Vagina (tissue), 2 donors: ENCODE results near the gene TFDP2. TPM values are rescaled to one million over a fixed set of nuclear protein-coding genes. Genes with fewer than 3 reads are reported as not detected.

Source experiments
- DNase-seq, 2 donors: peaks; one replicate each; pipeline ENCODE4 v3.0.0-alpha.2; 2017; ENCODE audit errors: extremely low spot score in 2 of 2
- H3K27ac ChIP-seq: fragments of 200-600 bp; sonication (generic); one replicate; pipeline ENCODE4 v1.5.1; 2019
- H3K27me3 ChIP-seq: fragments of 200-600 bp; sonication (generic); one replicate; pipeline ENCODE4 v1.5.1; 2019
- H3K36me3 ChIP-seq, 2 donors: fragments of 200-600 bp; sonication (generic); one replicate each; pipeline ENCODE4 v1.5.1; 2017 to 2019
- H3K4me1 ChIP-seq: fragments of 200-600 bp; sonication (generic); one replicate; pipeline ENCODE4 v1.5.1; 2019
- H3K4me3 ChIP-seq, 2 donors: fragments of 200-600 bp; sonication (generic); 1 replicate in 1 of 2; 2 replicates in 1 of 2; pipeline ENCODE4 v1.5.1; 2016 to 2019
- H3K9me3 ChIP-seq: fragments of 200-600 bp; sonication (generic); one replicate; pipeline ENCODE4 v1.5.1; 2019
- POLR2A ChIP-seq, 2 donors: fragments of 450-650 bp; IDR thresholded peaks; one replicate each; pipeline ENCODE4 v1.6.1; 2017; ENCODE audit warnings: antibody characterized with exemption in 2 of 2, mild to moderate bottlenecking in 2 of 2, moderate library complexity in 2 of 2
- POLR2AphosphoS5 ChIP-seq, 2 donors: sonication (generic); formaldehyde crosslinking; IDR thresholded peaks; one replicate each; pipeline ENCODE4 v1.9.0; 2017; ENCODE audit warnings: antibody characterized with exemption in 2 of 2, mild to moderate bottlenecking in 2 of 2, low read depth in 1 of 2; ENCODE audit not compliant: insufficient read depth in 1 of 2
- intact Hi-C: fragments of 100-400 bp; cut with DNase I; formaldehyde crosslinking; loops from one replicate; pipeline ENCODE4 v1.15.1; 2023
- total RNA-seq: library from RNA; depleted of rRNA; stranded (reverse); fragments of >200 nt; gene quantifications from one replicate; pipeline ENCODE4 v1.2.3, GENCODE V29; 2016
- TF ChIP-seq, protein P1 (sequence below), 3 experiments: fragments of 450-650 bp in 2 of 3; fragments of 200-600 bp in 1 of 3; sonication (generic) in 1 of 3; IDR thresholded peaks; one replicate each; pipeline ENCODE4 v1.5.1; 2017 to 2019; ENCODE audit warnings: antibody characterized with exemption in 3 of 3, mild to moderate bottlenecking in 2 of 3, moderate library complexity in 2 of 3

Gene TFDP2
- total RNA-seq, 1 donor from 2014 or later: 24.8 TPM

DNA sequence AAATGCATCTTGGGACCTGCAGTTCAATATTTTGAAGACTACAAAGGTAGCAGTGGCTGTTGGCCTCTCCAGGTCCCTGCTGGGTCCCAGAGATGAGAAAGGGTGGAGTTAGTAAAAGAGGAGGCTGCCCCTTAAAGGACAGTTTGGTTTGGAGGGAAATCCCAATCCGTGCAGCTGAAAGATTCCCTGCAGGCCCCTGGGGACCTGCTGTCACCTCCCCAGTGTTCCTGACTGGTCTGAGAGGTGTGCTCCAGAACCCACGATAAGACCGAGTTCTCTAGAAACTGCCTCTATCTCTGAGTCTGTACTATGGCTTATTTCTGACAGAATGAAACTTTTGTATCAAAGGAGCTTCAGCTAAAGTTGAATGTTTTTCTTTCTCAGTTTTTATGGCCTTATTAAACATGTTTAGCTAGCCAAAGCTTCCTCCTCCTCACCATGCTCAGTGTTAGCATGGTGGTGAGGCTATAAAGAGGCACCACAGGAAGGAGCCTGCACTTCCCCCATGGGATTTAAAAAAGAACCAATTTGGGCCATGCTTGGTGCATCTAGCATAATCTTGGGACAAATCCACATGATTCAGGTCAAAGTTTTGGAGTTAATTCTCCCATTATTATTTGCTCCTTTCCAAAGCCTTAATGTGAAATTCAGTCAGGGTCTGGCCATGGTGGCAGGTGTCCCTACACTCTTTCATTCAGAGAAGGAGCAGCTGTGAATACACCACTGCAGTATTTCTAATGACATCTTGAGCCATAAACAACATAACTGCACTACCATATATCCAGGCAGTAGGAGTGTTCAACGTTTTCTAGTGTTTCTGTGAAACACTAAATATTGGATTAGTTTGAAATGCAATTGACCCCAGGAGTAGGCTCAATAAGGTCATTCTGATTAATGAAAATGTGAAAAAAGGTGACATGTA is 198.5 kb downstream of the TFDP2 start:
- intact Hi-C loops: no loop called here
- DNase-seq: no peak
- Histone ChIP-seq H3K36me3 (no peaks in the 10 kb centered on the region), H3K27me3 (no peaks in the 10 kb centered on the region), H3K4me3 (no peak overlapping the region), H3K9me3 (no peaks in the 10 kb centered on the region), H3K4me1 (peaks cover 14% of the 10 kb centered on the region), H3K27ac (no peak overlapping the region)
- TF ChIP-seq POLR2A (IDR thresholded peaks at IDR 0.05): no peak
- no peak for TF ChIP-seq POLR2AphosphoS5 (IDR thresholded peaks at IDR 0.05; ENCODE audit: insufficient read depth in 1 of 2, low read depth in 1 of 2)
- TF ChIP-seq, protein P1, sequence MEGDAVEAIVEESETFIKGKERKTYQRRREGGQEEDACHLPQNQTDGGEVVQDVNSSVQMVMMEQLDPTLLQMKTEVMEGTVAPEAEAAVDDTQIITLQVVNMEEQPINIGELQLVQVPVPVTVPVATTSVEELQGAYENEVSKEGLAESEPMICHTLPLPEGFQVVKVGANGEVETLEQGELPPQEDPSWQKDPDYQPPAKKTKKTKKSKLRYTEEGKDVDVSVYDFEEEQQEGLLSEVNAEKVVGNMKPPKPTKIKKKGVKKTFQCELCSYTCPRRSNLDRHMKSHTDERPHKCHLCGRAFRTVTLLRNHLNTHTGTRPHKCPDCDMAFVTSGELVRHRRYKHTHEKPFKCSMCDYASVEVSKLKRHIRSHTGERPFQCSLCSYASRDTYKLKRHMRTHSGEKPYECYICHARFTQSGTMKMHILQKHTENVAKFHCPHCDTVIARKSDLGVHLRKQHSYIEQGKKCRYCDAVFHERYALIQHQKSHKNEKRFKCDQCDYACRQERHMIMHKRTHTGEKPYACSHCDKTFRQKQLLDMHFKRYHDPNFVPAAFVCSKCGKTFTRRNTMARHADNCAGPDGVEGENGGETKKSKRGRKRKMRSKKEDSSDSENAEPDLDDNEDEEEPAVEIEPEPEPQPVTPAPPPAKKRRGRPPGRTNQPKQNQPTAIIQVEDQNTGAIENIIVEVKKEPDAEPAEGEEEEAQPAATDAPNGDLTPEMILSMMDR (IDR thresholded peaks at IDR 0.05): no peak

GRCh38 chr3:141949972-141950371 is 199.4 kb downstream of the TFDP2 start:
- DNase-seq: no peak
- no peaks in the 10 kb centered on the region for H3K9me3 ChIP-seq
- intact Hi-C loops: no loop called here
- no peak overlapping the region for H3K27ac ChIP-seq
- peaks cover 6% of the 10 kb centered on the region for H3K4me1 ChIP-seq
- H3K27me3 ChIP-seq: no peaks in the 10 kb centered on the region
- TF ChIP-seq POLR2A (IDR thresholded peaks at IDR 0.05): no peak
- TF ChIP-seq, protein P1 (IDR thresholded peaks at IDR 0.05): no peak
- no peak for TF ChIP-seq POLR2AphosphoS5 (IDR thresholded peaks at IDR 0.05; ENCODE audit: insufficient read depth in 1 of 2, low read depth in 1 of 2)
- H3K36me3 ChIP-seq: no peaks in the 10 kb centered on the region
- no peak overlapping the region for H3K4me3 ChIP-seq

DNA sequence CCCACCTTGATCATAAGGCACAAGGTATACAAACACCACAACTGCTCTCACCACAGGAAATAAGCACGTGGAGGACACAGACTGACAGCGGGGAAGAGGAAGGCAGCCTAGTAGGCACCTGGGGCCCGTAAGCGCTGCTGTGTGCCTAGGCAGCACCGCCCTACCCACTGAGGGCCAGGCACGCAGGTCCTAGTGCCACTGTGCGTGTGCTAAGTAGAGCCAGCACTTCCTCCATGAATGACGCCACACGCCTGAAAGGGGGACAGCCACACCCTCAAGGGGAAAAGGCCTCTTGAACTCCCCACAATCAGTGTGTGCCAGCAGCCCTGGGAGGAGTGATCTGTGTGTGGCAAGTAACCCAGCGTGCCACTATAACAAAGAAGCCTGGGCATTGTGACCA is 199.9 kb downstream of the TFDP2 start:
- Histone ChIP-seq H3K27ac (no peak overlapping the region), H3K27me3 (no peaks in the 10 kb centered on the region), H3K4me1 (peaks cover under 1% of the 10 kb centered on the region), H3K9me3 (no peaks in the 10 kb centered on the region), H3K36me3 (no peaks in the 10 kb centered on the region), H3K4me3 (no peak overlapping the region)
- no peak for DNase-seq
- intact Hi-C loops: no loop called here
- TF ChIP-seq POLR2AphosphoS5 (IDR thresholded peaks at IDR 0.05; ENCODE audit: insufficient read depth in 1 of 2, low read depth in 1 of 2) (no peak), POLR2A (IDR thresholded peaks at IDR 0.05) (no peak)
- TF ChIP-seq, protein P1 (IDR thresholded peaks at IDR 0.05): no peak

DNA sequence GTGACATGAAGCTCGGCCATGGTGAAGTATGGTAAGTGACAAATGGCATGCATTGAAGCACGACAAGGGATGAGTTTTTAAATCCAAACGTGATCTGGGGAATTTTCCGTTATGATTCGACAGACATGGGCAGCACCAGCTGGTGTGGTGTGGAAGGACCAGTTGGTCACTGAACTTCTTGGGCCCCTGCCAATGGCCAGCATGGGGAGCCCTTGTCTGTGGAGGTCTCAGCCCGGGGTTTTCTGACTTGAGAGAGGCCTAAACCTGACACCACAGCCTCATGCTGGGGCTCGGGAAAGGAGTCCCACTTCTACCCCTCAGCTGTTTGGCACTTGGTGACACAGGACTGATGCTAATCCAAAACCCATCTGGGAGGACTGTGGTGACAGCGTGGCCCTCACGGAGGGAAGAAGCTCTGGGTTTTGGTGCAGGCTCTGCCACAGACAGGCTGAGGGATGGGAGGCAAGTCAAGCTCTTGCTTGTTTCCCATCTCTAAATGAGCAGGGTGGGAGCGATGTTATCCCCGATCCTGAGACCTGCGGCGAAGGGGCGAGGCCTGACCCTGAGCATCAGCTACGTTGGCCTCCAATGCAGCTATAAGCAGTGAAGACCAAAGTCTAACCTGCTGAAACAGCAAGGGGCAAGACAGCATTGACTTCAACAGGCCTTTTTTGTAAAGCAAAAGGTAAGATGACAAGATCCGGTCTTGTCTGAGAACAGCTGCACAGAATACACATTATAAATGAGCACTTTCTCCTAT is 203.4 kb downstream of the TFDP2 start:
- Histone ChIP-seq H3K27me3 (no peaks in the 10 kb centered on the region), H3K4me3 (no peak overlapping the region), H3K4me1 (peaks cover 3% of the 10 kb centered on the region), H3K27ac (no peak overlapping the region), H3K9me3 (no peaks in the 10 kb centered on the region), H3K36me3 (no peaks in the 10 kb centered on the region)
- DNase-seq: no peak
- intact Hi-C loops: no loop called here
- no peak for TF ChIP-seq POLR2AphosphoS5 (IDR thresholded peaks at IDR 0.05; ENCODE audit: insufficient read depth in 1 of 2, low read depth in 1 of 2)
- TF ChIP-seq, protein P1 (IDR thresholded peaks at IDR 0.05): no peak
- no peak for TF ChIP-seq POLR2A (IDR thresholded peaks at IDR 0.05)
